Measurements from ENCODE around the gene MKRN3.

DNA sequence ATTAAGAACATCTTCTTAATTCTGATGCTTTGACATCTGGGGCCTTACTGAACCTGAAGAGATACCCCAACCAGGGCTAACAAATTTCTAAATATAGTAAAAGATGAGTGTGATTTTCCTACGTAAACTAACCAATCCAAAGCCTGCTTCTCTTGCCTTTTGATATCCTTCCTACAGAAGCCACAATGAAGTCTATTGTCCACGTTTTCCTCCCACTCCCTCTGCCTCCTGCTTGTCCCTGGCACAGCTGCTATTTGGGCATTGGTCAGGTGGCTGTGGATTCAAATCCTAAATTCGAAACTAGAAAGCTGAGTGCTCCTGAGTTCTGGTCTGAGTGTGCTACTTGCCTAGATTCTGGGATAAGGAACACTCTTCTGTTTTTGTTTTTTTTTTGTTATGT is 17.4 kb upstream of the MKRN3 start:
- TF ChIP-seq, protein P1, sequence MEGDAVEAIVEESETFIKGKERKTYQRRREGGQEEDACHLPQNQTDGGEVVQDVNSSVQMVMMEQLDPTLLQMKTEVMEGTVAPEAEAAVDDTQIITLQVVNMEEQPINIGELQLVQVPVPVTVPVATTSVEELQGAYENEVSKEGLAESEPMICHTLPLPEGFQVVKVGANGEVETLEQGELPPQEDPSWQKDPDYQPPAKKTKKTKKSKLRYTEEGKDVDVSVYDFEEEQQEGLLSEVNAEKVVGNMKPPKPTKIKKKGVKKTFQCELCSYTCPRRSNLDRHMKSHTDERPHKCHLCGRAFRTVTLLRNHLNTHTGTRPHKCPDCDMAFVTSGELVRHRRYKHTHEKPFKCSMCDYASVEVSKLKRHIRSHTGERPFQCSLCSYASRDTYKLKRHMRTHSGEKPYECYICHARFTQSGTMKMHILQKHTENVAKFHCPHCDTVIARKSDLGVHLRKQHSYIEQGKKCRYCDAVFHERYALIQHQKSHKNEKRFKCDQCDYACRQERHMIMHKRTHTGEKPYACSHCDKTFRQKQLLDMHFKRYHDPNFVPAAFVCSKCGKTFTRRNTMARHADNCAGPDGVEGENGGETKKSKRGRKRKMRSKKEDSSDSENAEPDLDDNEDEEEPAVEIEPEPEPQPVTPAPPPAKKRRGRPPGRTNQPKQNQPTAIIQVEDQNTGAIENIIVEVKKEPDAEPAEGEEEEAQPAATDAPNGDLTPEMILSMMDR (conservative IDR thresholded peaks at IDR 0.05; ENCODE audit: low read length) = no peak
- no peak for TF ChIP-seq EZH2phosphoT487 (IDR thresholded peaks at IDR 0.05; ENCODE audit: borderline replicate concordance)
